ENCODE measurements around the gene TEX29.

TEX29 gene

GRCh38 chr13:111372651-111373425, 52.4 kb downstream of the TEX29 start:
- DNase-seq, result no peak

DNA sequence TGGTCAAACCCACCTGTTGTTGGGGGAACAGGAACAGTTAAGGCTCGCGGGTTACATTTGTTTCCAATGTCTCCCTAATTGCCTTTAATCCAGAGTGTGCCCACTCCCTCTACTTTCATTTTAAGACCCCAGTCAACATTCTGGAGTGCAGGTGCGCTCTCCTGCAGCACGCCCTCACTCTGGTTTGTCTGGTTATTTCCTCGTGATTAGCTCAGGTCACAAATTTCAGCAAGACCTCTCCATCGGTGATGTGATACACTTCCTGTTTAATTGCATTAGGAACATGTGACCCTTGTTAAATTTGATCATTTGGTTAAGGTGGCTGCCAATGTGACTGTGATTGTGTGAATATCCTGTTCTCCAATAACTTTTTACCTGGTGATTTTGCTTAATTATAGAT, 53.0 kb downstream of the TEX29 start:
- no peak for DNase-seq

GRCh38 chr13:111380431-111380830, 60.0 kb downstream of the TEX29 start:
- DNase-seq, result no peak

GRCh38 chr13:111382411-111382810, 62.0 kb downstream of the TEX29 start:
- no peak for DNase-seq

DNA sequence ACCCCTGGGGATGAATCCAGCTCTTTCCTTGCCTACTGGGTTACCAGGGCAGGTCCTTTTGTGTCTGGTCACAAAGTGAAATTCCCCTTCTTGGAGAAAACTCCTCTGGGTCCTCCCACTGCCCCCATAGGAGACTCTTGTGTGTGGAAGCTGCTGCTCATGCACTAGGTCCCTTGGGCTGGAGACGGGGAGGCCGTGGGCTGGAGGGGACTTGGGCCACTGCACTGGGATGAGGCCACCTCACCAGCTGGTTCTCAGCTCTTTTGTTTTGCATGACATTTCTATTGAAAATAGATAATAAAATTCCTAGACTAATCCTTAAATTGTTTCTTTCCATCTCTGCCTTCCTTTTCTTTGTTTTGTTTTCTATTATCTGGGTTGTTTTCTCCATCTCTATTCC, 62.4 kb downstream of the TEX29 start:
- no peak for DNase-seq

GRCh38 chr13:111383591-111384440, 63.4 kb downstream of the TEX29 start:
- DNase-seq, result no peak

DNA sequence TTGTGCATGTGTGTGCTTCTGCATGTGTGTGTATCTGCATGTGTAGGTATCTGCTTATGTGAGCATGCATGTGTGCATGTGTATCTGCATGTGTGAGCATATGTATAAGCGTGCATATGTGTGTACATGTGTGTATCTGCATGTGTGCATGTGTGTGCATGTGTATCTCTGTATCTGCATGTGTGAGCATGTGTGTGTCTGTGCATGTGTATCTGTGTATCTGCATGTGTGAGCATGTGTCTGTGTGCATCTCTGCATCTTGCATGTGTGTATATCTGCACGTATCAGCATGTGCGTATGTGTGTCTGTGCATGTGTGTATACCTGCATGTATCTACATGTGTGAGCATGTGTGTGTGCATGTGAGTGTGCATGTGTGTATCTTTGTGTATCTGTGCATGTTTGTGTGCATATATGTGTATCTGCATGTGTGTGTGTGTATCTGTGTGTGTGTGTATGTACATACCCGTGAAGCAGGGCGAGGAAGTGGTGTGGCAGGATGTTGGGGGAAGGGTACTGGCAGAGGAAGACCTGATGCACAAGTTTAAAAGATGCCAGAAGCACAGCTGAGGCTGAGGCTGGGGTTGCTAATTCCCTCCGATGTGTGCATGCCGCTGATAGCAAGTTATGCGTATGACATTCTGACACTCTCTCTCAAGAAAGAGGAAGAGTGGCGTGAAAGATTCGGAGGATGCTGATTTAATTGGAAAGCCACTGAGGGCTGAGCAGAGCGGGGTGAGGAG, 64.2 kb downstream of the TEX29 start:
- DNase-seq, result no peak

- DNase-seq, result no peak
These were observed 64.9 kb downstream of the TEX29 start for GRCh38 chr13:111385183-111385857.

GRCh38 chr13:111387026-111387871, 66.8 kb downstream of the TEX29 start:
- DNase-seq, result no peak

GRCh38 chr13:111387945-111388600, 67.6 kb downstream of the TEX29 start:
- DNase-seq, result no peak

DNA sequence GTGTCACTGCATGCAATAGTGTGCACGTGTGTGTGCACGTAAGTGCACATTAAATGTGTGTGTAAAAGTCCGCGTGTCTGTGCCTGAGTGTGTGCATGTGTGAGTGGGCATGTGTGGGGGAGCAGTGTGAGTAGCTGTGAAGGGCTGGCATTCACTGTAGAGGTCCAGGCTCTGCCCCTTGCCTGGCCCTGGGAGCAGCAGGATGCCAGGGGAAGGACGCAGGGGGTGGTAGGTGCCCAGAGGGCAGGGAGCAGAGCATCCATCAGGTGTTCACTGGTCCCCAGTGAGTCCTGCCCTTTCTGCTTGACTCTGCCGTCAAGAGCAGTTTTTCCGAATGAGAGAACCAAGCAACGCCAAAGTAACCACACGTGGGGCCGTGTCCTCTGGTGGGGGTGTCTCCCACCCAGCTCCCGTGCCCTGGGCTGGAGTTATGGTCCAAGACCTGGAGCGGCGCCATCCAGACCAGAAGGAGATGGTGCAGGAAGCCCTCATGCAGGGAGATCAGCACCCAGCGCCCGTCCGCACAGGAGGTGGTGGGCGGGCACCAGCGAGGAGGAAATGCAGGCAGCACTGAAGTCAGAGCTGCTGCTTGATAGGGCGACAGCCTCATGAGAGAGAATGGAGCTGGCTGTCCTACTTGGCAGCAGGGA, 68.5 kb downstream of the TEX29 start:
- no peak for DNase-seq

GRCh38 chr13:111389621-111390521, 69.4 kb downstream of the TEX29 start:
- DNase-seq, result no peak

- no peak for DNase-seq
These were observed 70.3 kb downstream of the TEX29 start for GRCh38 chr13:111390522-111391270.

GRCh38 chr13:111392486-111392885, 72.0 kb downstream of the TEX29 start:
- no peak for DNase-seq

DNA sequence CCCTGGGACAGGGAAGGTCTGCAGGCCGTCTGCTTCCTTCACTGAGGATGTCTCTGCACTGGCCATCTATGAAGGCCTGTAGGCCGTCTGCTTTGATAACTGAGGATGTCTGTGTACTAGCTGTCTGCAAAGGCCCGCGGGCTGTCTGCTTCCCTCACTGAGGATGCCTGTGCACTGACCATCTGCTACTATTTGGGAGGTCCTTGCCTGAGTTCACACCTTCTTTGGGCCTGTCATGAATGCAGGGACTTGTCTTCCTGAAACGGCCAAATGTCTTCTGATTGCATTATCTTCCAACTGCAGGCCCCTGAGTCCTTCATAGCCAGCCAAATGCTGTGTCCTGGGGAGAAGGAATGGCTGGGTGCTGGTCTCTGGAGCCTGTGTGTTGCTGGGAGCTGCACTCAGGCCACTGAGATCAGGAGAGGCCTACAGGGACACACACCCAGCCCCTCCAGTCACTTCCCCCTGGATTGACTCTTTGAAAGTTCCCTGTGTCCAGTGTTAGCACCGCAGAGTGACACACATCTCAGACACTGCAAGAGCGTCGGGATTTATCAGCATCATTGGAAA, 72.9 kb downstream of the TEX29 start:
- no peak for DNase-seq
